ENCODE results near the gene CUX1. TPM values are rescaled to one million over a fixed set of nuclear protein-coding genes. Genes with fewer than 3 reads are reported as not detected.

The CUX1 gene
- total and polyA plus RNA-seq, 2 donors (not counting 1 experiment from before 2014, with no cell fraction given): 10.8 to 86.5 TPM

- H3K36me3 ChIP-seq (replicated peaks in 1 of 2; ENCODE audit: control extremely low read depth in 1 of 2, control insufficient read depth in 1 of 2, extremely low read depth in 1 of 2, insufficient read depth in 2 of 2, low read length in 1 of 2): peaks cover 3 to 14% of the 10 kb centered on the region in 2 experiments
- DNase-seq (no peak), ATAC-seq (ENCODE audit: low read depth) (no peak)
- H3K27me3 ChIP-seq (replicated peaks in 1 of 4; ENCODE audit: control extremely low read depth in 1 of 4, control insufficient read depth in 3 of 4, insufficient read depth in 4 of 4, low read length in 3 of 4): no peaks in the 10 kb centered on the region
- H3K27ac ChIP-seq (ENCODE audit: low read length in 2 of 2): no peak overlapping the region
- no peaks in the 10 kb centered on the region for H3K9me3 ChIP-seq (ENCODE audit: control extremely low read depth in 1 of 3, control insufficient read depth in 2 of 3, insufficient read depth in 1 of 3, low read length in 2 of 3)
- no peaks in the 10 kb centered on the region for H3K9me3 Mint-ChIP-seq (ENCODE audit: insufficient read depth)
- H3K4me2 ChIP-seq (replicated peaks; ENCODE audit: low read depth, low read length, poor library complexity, severe bottlenecking): no peak overlapping the region
- H3K4me1 Mint-ChIP-seq: no peaks in the 10 kb centered on the region
- H3K4me3 Mint-ChIP-seq: no peak overlapping the region
- H3K79me2 ChIP-seq (ENCODE audit: control insufficient read depth, insufficient read depth, low read length): no peaks in the 10 kb centered on the region
- ChIA-PET POLR2A (no interaction called here), CTCF (interaction anchor here (1.0 kb wide), 1 partner anchor 15 kb away, joined by 3 read pairs; no protein-coding TSS in a partner anchor)
- no peaks in the 10 kb centered on the region for H4K20me1 ChIP-seq (ENCODE audit: control insufficient read depth, insufficient read depth, low read length, poor library complexity, severe bottlenecking)
- intact Hi-C loops (cut with micrococcal nuclease): no loop called here
- no peak overlapping the region for H3K4me3 ChIP-seq (ENCODE audit: control extremely low read depth in 1 of 5, extremely low read depth in 1 of 5, insufficient read depth in 1 of 5, low read depth in 2 of 5, low read length in 4 of 5)
- no peak overlapping the region for H3K9ac ChIP-seq (ENCODE audit: low read length)
- H3K27me3 Mint-ChIP-seq: no peaks in the 10 kb centered on the region
- no peak overlapping the region for H3K27ac Mint-ChIP-seq
- 100% methylated on average over 5 of the region's 5 CpGs for WGBS (ENCODE audit: insufficient coverage)
- no peaks in the 10 kb centered on the region for H3K4me1 ChIP-seq (ENCODE audit: control insufficient read depth in 2 of 2, insufficient read depth in 2 of 2, low read length in 2 of 2)
- TF ChIP-seq CTCF (IDR thresholded peaks at IDR 0.05) (no peak), EZH2 (IDR thresholded peaks at IDR 0.05; ENCODE audit: borderline replicate concordance, insufficient read depth, low read depth, low read length, poor library complexity, severe bottlenecking) (no peak)
- H2AFZ ChIP-seq (ENCODE audit: insufficient read depth, low read depth, low read length, poor library complexity, severe bottlenecking): no peak overlapping the region
These were observed 289.2 kb downstream of the CUX1 start for GRCh38 chr7:102106625-102107024.

GRCh38 chr7:102107474-102108104 lies 290.2 kb downstream of the CUX1 start:
- Histone ChIP-seq H3K27ac (ENCODE audit: low read length in 2 of 2) (no peak overlapping the region), H3K9me3 (ENCODE audit: control extremely low read depth in 1 of 3, control insufficient read depth in 2 of 3, insufficient read depth in 1 of 3, low read length in 2 of 3) (no peaks in the 10 kb centered on the region), H2AFZ (ENCODE audit: insufficient read depth, low read depth, low read length, poor library complexity, severe bottlenecking) (no peak overlapping the region), H3K9ac (ENCODE audit: low read length) (no peak overlapping the region), H3K27me3 (replicated peaks in 1 of 4; ENCODE audit: control extremely low read depth in 1 of 4, control insufficient read depth in 3 of 4, insufficient read depth in 4 of 4, low read length in 3 of 4) (no peaks in the 10 kb centered on the region), H3K4me3 (ENCODE audit: control extremely low read depth in 1 of 5, extremely low read depth in 1 of 5, insufficient read depth in 1 of 5, low read depth in 2 of 5, low read length in 4 of 5) (no peak overlapping the region), H3K4me1 (ENCODE audit: control insufficient read depth in 2 of 2, insufficient read depth in 2 of 2, low read length in 2 of 2) (no peaks in the 10 kb centered on the region), H4K20me1 (ENCODE audit: control insufficient read depth, insufficient read depth, low read length, poor library complexity, severe bottlenecking) (no peaks in the 10 kb centered on the region), H3K36me3 (replicated peaks in 1 of 2; ENCODE audit: control extremely low read depth in 1 of 2, control insufficient read depth in 1 of 2, extremely low read depth in 1 of 2, insufficient read depth in 2 of 2, low read length in 1 of 2) (peaks cover 3 to 14% of the 10 kb centered on the region in 2 experiments), H3K79me2 (ENCODE audit: control insufficient read depth, insufficient read depth, low read length) (no peaks in the 10 kb centered on the region), H3K4me2 (replicated peaks; ENCODE audit: low read depth, low read length, poor library complexity, severe bottlenecking) (no peak overlapping the region)
- ATAC-seq (ENCODE audit: low read depth) (no peak), DNase-seq (no peak)
- Mint-ChIP-seq H3K27ac (no peak overlapping the region), H3K27me3 (no peaks in the 10 kb centered on the region), H3K4me3 (no peak overlapping the region), H3K9me3 (ENCODE audit: insufficient read depth) (no peaks in the 10 kb centered on the region), H3K4me1 (no peaks in the 10 kb centered on the region)
- POLR2A ChIA-PET: no interaction called here
- WGBS (ENCODE audit: insufficient coverage): 99% methylated on average over 9 of the region's 19 CpGs
- intact Hi-C loops (cut with micrococcal nuclease): no loop called here
- TF ChIP-seq EZH2 (IDR thresholded peaks at IDR 0.05; ENCODE audit: borderline replicate concordance, insufficient read depth, low read depth, low read length, poor library complexity, severe bottlenecking) (no peak), CTCF (IDR thresholded peaks at IDR 0.05) (no peak)
- CTCF ChIA-PET: no interaction called here
